Kidney epithelial cell (primary cell): ENCODE results near the gene PDCD1. TPM values are rescaled to one million over a fixed set of nuclear protein-coding genes. Genes with fewer than 3 reads are reported as not detected.

Experiments
- DNase-seq: peaks from one replicate; pipeline ENCODE4 v3.0.0-alpha.2; 2010; ENCODE audit warnings: low read depth
- H3K27me3 ChIP-seq: 2 replicates; pipeline ENCODE4 v1.6.0; 2011; ENCODE audit warnings: low read length; ENCODE audit not compliant: control insufficient read depth, insufficient read depth
- H3K36me3 ChIP-seq: 2 replicates; pipeline ENCODE4 v1.5.1; 2011; ENCODE audit warnings: low read length; ENCODE audit not compliant: control insufficient read depth, insufficient read depth
- H3K4me3 ChIP-seq: 2 replicates; pipeline ENCODE4 v1.5.1; 2011; ENCODE audit warnings: low read depth, mild to moderate bottlenecking, control low read depth, low read length
- CTCF ChIP-seq: IDR thresholded peaks from 2 replicates; pipeline ENCODE4 v1.5.1; 2011; ENCODE audit warnings: mild to moderate bottlenecking, moderate library complexity, low read length, control low read depth, inconsistent platforms; ENCODE audit not compliant: insufficient read depth, poor library complexity, severe bottlenecking
- total RNA-seq: library from RNA; depleted of rRNA; stranded (reverse); fragments of >200 nt; gene quantifications from 2 replicates; pipeline ENCODE4 v1.2.3, GENCODE V29; 2015

The PDCD1 gene
- total RNA-seq, 1 donor from 2014 or later, result 1.0 TPM

GRCh38 chr2:241812730-241813643, 45.7 kb downstream of the PDCD1 start:
- DNase-seq, result no peak
- Histone ChIP-seq H3K36me3 (no peaks in the 10 kb centered on the region), H3K4me3 (no peak overlapping the region), H3K27me3 (peaks cover 21% of the 10 kb centered on the region)
- no peak for TF ChIP-seq CTCF

DNA sequence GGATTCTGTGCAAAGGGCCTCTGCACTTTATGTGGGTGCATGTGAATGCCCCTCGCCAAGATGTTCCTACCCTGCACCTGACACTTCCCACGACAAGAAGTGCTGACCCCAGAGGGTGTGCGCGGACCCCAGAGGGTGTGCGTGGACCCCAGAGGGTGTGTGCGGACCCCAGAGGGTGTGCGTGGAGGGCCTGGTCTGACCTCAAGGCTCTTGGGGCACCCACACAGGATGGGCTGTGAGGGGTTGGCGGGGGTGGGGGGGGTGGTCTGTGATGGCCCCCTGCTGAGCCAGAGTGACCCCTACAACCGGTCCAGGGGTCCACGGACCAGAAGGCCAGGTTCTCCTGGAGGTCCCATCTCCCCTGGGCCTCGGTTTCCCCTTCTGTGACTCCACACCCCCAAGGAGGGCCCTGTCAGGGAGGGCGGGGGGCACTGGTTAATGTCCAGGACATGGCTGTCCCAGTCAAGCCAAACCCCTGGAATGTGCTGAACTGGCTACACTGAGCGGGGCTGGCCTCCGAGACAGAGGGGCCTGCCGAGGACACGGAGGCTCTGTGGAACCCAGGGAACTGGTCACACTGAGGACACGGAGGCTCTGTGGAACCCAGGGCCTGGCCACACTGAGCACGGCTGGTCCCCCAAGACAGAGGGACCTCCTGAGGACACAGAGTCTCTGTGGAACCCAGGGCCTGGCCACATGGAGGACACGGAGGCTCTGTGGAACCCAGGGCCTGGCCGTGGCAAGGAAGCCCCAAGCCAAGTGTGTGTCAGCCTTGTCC, 46.6 kb downstream of the PDCD1 start:
- TF ChIP-seq CTCF, result no peak
- Histone ChIP-seq H3K27me3 (peaks cover 21% of the 10 kb centered on the region), H3K4me3 (no peak overlapping the region), H3K36me3 (no peaks in the 10 kb centered on the region)
- no peak for DNase-seq

DNA sequence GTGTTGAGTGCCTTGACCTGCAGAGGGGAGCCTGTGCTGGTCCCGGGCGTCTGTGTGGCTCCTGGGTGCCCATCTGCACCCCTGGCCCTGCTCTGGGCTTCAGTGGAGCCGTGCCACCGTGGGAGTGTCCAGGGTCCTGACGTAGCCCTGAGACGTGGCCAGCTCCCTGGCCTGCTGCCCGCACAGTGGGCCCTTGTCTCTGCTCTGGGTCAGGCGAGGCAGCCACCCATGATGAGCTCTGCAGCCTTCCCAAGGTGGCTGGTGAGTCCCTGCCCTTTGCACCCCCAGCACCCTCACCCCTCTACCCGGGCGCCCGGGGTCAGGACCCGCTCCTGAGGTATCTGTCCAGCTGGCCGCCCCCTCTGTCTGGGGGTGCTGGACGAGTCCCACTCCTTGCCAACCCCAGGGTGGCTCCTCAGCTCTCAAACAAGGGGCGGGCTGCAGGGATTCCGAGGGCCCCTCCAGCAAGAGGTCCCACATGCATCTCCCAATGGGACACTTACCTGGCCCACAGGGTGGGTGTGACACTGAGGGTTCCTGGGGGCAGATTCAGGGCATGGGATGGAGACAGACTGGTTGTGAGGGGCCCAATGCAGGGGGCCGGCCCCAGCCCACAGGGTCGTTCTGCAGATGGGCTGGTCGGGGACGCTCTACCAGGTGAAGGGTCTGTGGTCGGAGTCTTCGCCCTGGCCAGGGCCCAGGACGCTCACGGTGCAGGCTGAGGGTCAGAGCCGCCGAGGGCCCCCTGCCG, 47.3 kb downstream of the PDCD1 start:
- no peaks in the 10 kb centered on the region for H3K36me3 ChIP-seq
- no peak for DNase-seq
- no peak overlapping the region for H3K4me3 ChIP-seq
- no peak for TF ChIP-seq CTCF
- peaks cover 21% of the 10 kb centered on the region for H3K27me3 ChIP-seq

GRCh38 chr2:241810307-241811200, 48.1 kb downstream of the PDCD1 start:
- Histone ChIP-seq H3K36me3 (no peaks in the 10 kb centered on the region), H3K27me3 (peaks cover 20% of the 10 kb centered on the region), H3K4me3 (no peak overlapping the region)
- no peak for TF ChIP-seq CTCF
- no peak for DNase-seq
